Astrocyte (in vitro differentiated cells and primary cell): Measurements from ENCODE around the gene VAT1L.

ENCODE experiments used
- CTCF ChIP-seq: IDR thresholded peaks from 2 replicates; pipeline ENCODE4 v1.5.1; 2011; ENCODE audit warnings: low read depth, mild to moderate bottlenecking, inconsistent platforms, low read length, moderate library complexity; ENCODE audit not compliant: insufficient read depth
- EZH2 ChIP-seq: IDR thresholded peaks from 2 replicates; pipeline ENCODE4 v1.6.1; 2012; ENCODE audit warnings: mild to moderate bottlenecking, low read length, inconsistent platforms; ENCODE audit not compliant: insufficient read depth

- TF ChIP-seq CTCF (no peak), EZH2 (no peak)
These were observed 48.8 kb upstream of the VAT1L start for GRCh38 chr16:77739559-77739892.
